SK-N-SH (cell line): ENCODE results near the gene FBF1. TPM values are rescaled to one million over a fixed set of nuclear protein-coding genes. Genes with fewer than 3 reads are reported as not detected.
"Not testable (repeated sequence)": the region's sequence is repeated elsewhere in the genome, so short reads cannot be mapped to it uniquely, and the experiment has no call there.

Experiments used
- CTCF ChIA-PET: fragments of 300-600, 350-600 bp; formaldehyde crosslinking; extraction: SDS; loops from one replicate; lab custom pipeline; 2021; lab: Yijun Ruan, JAX
- POLR2A ChIA-PET: fragments of 350-600 bp; sonication (Branson Sonifier 250); formaldehyde crosslinking; extraction: SDS; loops from one replicate; lab custom pipeline; 2020; ENCODE audit warnings: antibody characterized with exemption, inconsistent platforms; lab: Yijun Ruan, JAX
- DNase-seq: peaks from one replicate; pipeline ENCODE4 v3.0.0; 2012
- H2AFZ ChIP-seq: fragments of 200-600 bp; sonication (generic); 2 replicates; pipeline ENCODE4 v1.8.1; 2016; ENCODE audit warnings: antibody characterized with exemption, mild to moderate bottlenecking, low read depth
- H3F3A ChIP-seq: fragments of 200-600 bp; sonication (generic); replicated peaks from 2 replicates; pipeline ENCODE3; 2016; ENCODE audit warnings: antibody characterized with exemption, mild to moderate bottlenecking; ENCODE audit not compliant: insufficient read depth
- H3K27ac ChIP-seq, 2 experiments: fragments of 200-500 bp in 1 of 2; fragments of 200-600 bp in 1 of 2; sonication (Bioruptor generic) in 1 of 2; sonication (generic), shearing (Covaris generic) in 1 of 2; 2 replicates each; pipeline versions ENCODE4 v1.5.1 to v1.6.1; 2014 to 2016; ENCODE audit warnings: low read depth in 2 of 2, inconsistent platforms in 1 of 2, low read length in 1 of 2, mild to moderate bottlenecking in 1 of 2, mixed read lengths in 1 of 2
- H3K27me3 ChIP-seq: fragments of 200-600 bp; sonication (generic), shearing (Covaris generic); 2 replicates; pipeline ENCODE4 v1.6.1; 2016; ENCODE audit warnings: mixed run types; ENCODE audit not compliant: insufficient read depth
- H3K36me3 ChIP-seq, 2 experiments: fragments of 200-500 bp in 1 of 2; fragments of 200-600 bp in 1 of 2; sonication (Bioruptor generic) in 1 of 2; sonication (generic) in 1 of 2; replicated peaks in 1 of 2; 2 replicates each; pipeline versions ENCODE3 to v1.5.1; 2014 to 2016; ENCODE audit warnings: low read length in 1 of 2, mild to moderate bottlenecking in 1 of 2; ENCODE audit not compliant: insufficient read depth in 2 of 2, control insufficient read depth in 1 of 2
- H3K4me1 ChIP-seq, 2 experiments: fragments of 200-500 bp in 1 of 2; fragments of 200-600 bp in 1 of 2; sonication (Bioruptor generic) in 1 of 2; sonication (generic), shearing (Covaris generic) in 1 of 2; 2 replicates each; pipeline versions ENCODE4 v1.5.1 to v1.6.1; 2014 to 2016; ENCODE audit warnings: low read depth in 1 of 2, low read length in 1 of 2, mixed run types in 1 of 2; ENCODE audit not compliant: insufficient read depth in 2 of 2, control insufficient read depth in 1 of 2
- H3K4me2 ChIP-seq: fragments of 200-600 bp; sonication (generic), shearing (Covaris generic); 2 replicates; pipeline ENCODE4 v1.6.1; 2017; ENCODE audit warnings: mixed run types
- H3K4me3 ChIP-seq, 2 experiments: fragments of 200-500 bp in 1 of 2; fragments of 200-600 bp in 1 of 2; sonication (Bioruptor generic) in 1 of 2; sonication (generic), shearing (Covaris generic) in 1 of 2; 2 replicates each; pipeline versions ENCODE4 v1.5.1 to v1.8.1; 2014 to 2016; ENCODE audit warnings: low read depth in 2 of 2, inconsistent platforms in 1 of 2, low read length in 1 of 2, mild to moderate bottlenecking in 1 of 2, mixed read lengths in 1 of 2, moderate library complexity in 1 of 2
- H3K79me2 ChIP-seq: fragments of 200-600 bp; sonication (generic); 2 replicates; pipeline ENCODE4 v1.8.1; 2017; ENCODE audit warnings: mild to moderate bottlenecking; ENCODE audit not compliant: insufficient read depth
- H3K9ac ChIP-seq: fragments of 200-600 bp; sonication (generic); 2 replicates; pipeline ENCODE4 v1.6.1; 2017; ENCODE audit warnings: mixed run types
- H3K9me2 ChIP-seq: fragments of 200-600 bp; sonication (generic); 2 replicates; pipeline ENCODE4 v1.6.1; 2017; ENCODE audit warnings: mixed run types
- H3K9me3 ChIP-seq: fragments of 200-600 bp; sonication (generic); 2 replicates; pipeline ENCODE4 v1.6.1; 2017; ENCODE audit warnings: mixed run types, mild to moderate bottlenecking, moderate library complexity
- H4K20me1 ChIP-seq: fragments of 200-600 bp; sonication (generic); 2 replicates; pipeline ENCODE4 v1.6.1; 2017; ENCODE audit warnings: mild to moderate bottlenecking, mixed run types; ENCODE audit not compliant: insufficient read depth
- CHD2 ChIP-seq: fragments of 150-350 bp; IDR thresholded peaks from 2 replicates; pipeline ENCODE4 v1.6.1; 2018; ENCODE audit warnings: low read length; ENCODE audit not compliant: partially characterized antibody
- RAD21 ChIP-seq: IDR thresholded peaks from 2 replicates; pipeline ENCODE4 v1.6.1; 2012; ENCODE audit warnings: mild to moderate bottlenecking, low read length
- RCOR1 ChIP-seq: fragments of 150-350 bp; IDR thresholded peaks from 2 replicates; pipeline ENCODE4 v1.6.1; 2017; ENCODE audit warnings: antibody characterized with exemption, low read length
- TCF12 ChIP-seq: IDR thresholded peaks from 2 replicates; pipeline ENCODE4 v1.4.0; 2012
- WGBS: methylation state at CpG from one replicate; pipeline ENCODE4 v1.1.6; 2017; ENCODE audit warnings: low lambda C conversion rate; 5-methylcytosine and 5-hydroxymethylcytosine counted together
- polyA plus RNA-seq, 3 experiments: library from polyadenylated mRNA; depleted of rRNA; stranded (reverse); fragments of >200 nt; gene quantifications; 2 replicates each; pipeline ENCODE4 v1.2.3, GENCODE V29; 2012

Gene FBF1
- polyA plus RNA-seq, 1 of the 3 experiments (the other 2 are of a cell fraction): 19.0 TPM

DNA sequence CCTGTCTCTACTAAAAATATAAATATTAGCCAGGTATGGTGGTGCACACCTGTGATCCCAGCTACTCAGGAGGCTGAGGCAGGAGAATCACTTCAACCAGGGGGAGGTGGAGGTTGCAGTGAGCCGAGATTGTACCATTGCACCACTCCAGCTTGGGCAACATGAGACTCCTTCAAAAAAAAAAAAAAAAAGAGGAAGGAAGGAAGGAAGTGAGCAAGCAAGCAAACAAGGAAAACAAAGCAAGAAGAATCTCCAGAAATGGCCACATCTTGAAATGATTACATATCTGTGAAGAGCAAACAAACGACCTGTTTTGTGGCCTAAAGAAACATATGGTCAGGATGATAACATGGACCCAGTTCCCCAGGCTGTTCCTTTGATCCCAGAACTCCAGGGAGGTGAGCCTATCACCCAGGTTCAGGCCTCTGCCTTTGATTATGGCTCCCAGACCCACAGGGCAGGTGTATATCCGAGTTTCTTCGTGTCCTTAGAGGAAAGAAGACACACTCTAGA is 29.2 kb upstream of the FBF1 start:
- no peak overlapping the region for H3K4me2 ChIP-seq
- CTCF ChIA-PET: interaction anchor here (0.7 to 2.2 kb wide), 4 partner anchors 9 to 65 kb away, joined by 3 to 8 read pairs (median 4); partner anchors contain the start of genes ACOX1, CDK3, MRPL38 and TEN1
- peaks cover 8 to 60% of the 10 kb centered on the region in 2 experiments for H3K36me3 ChIP-seq
- no peaks in the 10 kb centered on the region for H3K9me2 ChIP-seq
- H3K79me2 ChIP-seq: peaks cover 76% of the 10 kb centered on the region
- TF ChIP-seq TCF12 (peak; percentile 32; the same call in 1 of the 2 replicates), CHD2 (no peak)
- no peaks in the 10 kb centered on the region; the same call in 1 of the 2 replicates for H4K20me1 ChIP-seq
- WGBS: 62% methylated on average over 4 of the region's 4 CpGs
- no peaks in the 10 kb centered on the region for H3K27me3 ChIP-seq
- POLR2A ChIA-PET: interaction anchor here (0.5 kb wide), 1 partner anchor 35 kb away, joined by 4 read pairs; no protein-coding TSS in a partner anchor
- H3F3A ChIP-seq: peaks cover 17% of the 10 kb centered on the region
- no peak overlapping the region for H2AFZ ChIP-seq
- H3K4me1 ChIP-seq: peaks cover 0 to 3% of the 10 kb centered on the region in 2 experiments; a peak in 1 of 4 replicates
- no peak overlapping the region for H3K4me3 ChIP-seq
- no peak overlapping the region for H3K9ac ChIP-seq
- H3K27ac ChIP-seq: peak overlapping the region in 1 of 2 experiments; percentile 12; a peak in 1 of 4 replicates
- H3K9me3 ChIP-seq: no peaks in the 10 kb centered on the region
- peak; percentile 53 for DNase-seq

DNA sequence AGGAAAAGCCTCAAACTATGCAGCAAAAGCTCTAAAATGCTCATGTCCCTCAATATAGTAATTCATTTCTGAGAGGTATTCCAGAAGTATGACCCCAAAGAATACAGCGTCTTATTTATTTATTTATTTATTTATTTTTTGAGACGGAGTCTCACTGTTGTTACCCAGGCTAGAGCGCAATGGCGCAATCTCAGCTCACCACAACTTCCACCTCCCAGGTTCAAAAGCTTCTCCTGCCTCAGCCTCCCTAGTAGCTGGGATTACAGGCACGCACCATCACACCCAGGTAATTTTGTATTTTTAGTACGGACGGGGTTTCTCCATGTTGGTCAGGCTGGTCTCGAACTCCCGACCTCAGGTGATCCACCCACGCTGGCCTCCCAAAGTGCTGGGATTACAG is 28.2 kb upstream of the FBF1 start:
- ChIA-PET CTCF (interaction anchor here (1.2 to 2.2 kb wide), 3 partner anchors 10 to 311 kb away, joined by 3 to 8 read pairs (median 5); partner anchors contain the start of genes ACOX1, MRPL38 and TEN1), POLR2A (interaction anchor here (0.6 to 0.7 kb wide), 2 partner anchors 9 to 35 kb away, joined by 3 to 4 read pairs; no protein-coding TSS in a partner anchor)
- H3K9me2 ChIP-seq, H3K27me3 ChIP-seq, DNase-seq, H3K27ac ChIP-seq, H3K4me2 ChIP-seq, H3K4me1 ChIP-seq, H4K20me1 ChIP-seq, H3K4me3 ChIP-seq, H3K9ac ChIP-seq, H3K9me3 ChIP-seq, H2AFZ ChIP-seq: not testable (repeated sequence)
- H3K36me3 ChIP-seq: peaks cover 8 to 62% of the 10 kb centered on the region in 2 experiments
- H3F3A ChIP-seq: peaks cover 19% of the 10 kb centered on the region
- 88% methylated on average over 10 of the region's 10 CpGs for WGBS
- peaks cover 77% of the 10 kb centered on the region for H3K79me2 ChIP-seq

DNA sequence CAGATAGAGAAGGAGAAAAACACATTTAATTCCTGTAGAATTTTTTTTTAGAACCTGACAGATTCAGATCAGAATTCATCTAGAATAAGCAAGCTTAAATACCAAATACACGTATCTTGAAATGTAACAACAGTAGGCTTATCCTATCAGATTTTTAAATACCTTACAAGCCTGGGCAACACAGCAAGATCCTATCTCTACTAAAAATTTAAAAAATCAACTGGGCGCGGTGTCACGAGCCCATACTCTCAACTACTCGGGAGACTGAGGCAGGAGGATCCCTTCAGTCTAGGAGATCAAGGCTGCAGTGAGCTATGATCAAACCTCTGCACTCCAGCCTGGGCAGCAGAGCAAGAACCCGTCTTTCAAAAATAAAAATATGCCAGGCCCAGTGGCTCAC is 24.6 kb upstream of the FBF1 start:
- Histone ChIP-seq H3K9ac (no peak overlapping the region), H3K4me2 (no peak overlapping the region), H3K36me3 (peaks cover 0 to 45% of the 10 kb centered on the region in 2 experiments), H3K4me3 (no peak overlapping the region), H3K9me3 (no peaks in the 10 kb centered on the region), H3K4me1 (peaks cover 0 to 3% of the 10 kb centered on the region in 2 experiments; a peak in 1 of 4 replicates)
- CTCF ChIA-PET: interaction anchor here (0.8 to 1.7 kb wide), 5 partner anchors 11 to 314 kb away, joined by 3 to 5 read pairs (median 4); partner anchors contain the start of genes ACOX1, CDK3 and TEN1
- POLR2A ChIA-PET: interaction anchor here (1.4 kb wide), 1 partner anchor 13 kb away, joined by 3 read pairs; the partner anchor contains the start of genes ACOX1 and TEN1
- TF ChIP-seq RAD21 (no peak), RCOR1 (no peak)
- TF ChIP-seq, all 33 proteins: peak for 0
- Histone ChIP-seq H4K20me1 (peaks cover 8% of the 10 kb centered on the region; the same call in 1 of the 2 replicates), H3K27ac (no peak overlapping the region), H3K27me3 (no peaks in the 10 kb centered on the region), H3K79me2 (peaks cover 85% of the 10 kb centered on the region), H2AFZ (no peak overlapping the region), H3K9me2 (no peaks in the 10 kb centered on the region), H3F3A (peaks cover 18% of the 10 kb centered on the region)
- no peak for DNase-seq
- WGBS: 95% methylated on average over 6 of the region's 6 CpGs
